Renal pelvis (tissue), 4 donors: ENCODE results near the gene MAGI3. TPM values are rescaled to one million over a fixed set of nuclear protein-coding genes. Genes with fewer than 3 reads are reported as not detected.
"Not testable (repeated sequence)": the region's sequence is repeated elsewhere in the genome, so short reads cannot be mapped to it uniquely, and the experiment has no call there.

Source experiments
- DNase-seq: peaks from one replicate; pipeline ENCODE4 v3.0.0-alpha.2; 2013
- polyA plus RNA-seq, 3 donors: library from polyadenylated mRNA; unstranded; fragments of 120-200 nt; gene quantifications; one replicate each; pipeline ENCODE4 v1.2.1, GENCODE V29; 2013; ENCODE audit not compliant: insufficient read length in 3 of 3

MAGI3 gene
- polyA plus RNA-seq, 3 donors = 20.9 to 25.9 (median 23.6) TPM

GRCh38 chr1:113394043-113394862 lies 3.9 kb downstream of the MAGI3 start:
- DNase-seq = no peak

GRCh38 chr1:113394863-113395259 lies 4.5 kb downstream of the MAGI3 start:
- no peak for DNase-seq

GRCh38 chr1:113396102-113396501 lies 5.8 kb downstream of the MAGI3 start:
- no peak for DNase-seq

- no peak for DNase-seq
These were observed 6.3 kb downstream of the MAGI3 start for GRCh38 chr1:113396585-113396984.

- DNase-seq = no peak
These were observed 8.8 kb downstream of the MAGI3 start for GRCh38 chr1:113399062-113399583.

GRCh38 chr1:113401067-113401466 lies 10.8 kb downstream of the MAGI3 start:
- no peak for DNase-seq

GRCh38 chr1:113401728-113402127 lies 11.4 kb downstream of the MAGI3 start:
- no peak for DNase-seq

- DNase-seq = no peak
These were observed 12.8 kb downstream of the MAGI3 start for GRCh38 chr1:113403065-113403464.

GRCh38 chr1:113405573-113405972 lies 15.3 kb downstream of the MAGI3 start:
- DNase-seq = no peak

GRCh38 chr1:113406149-113406548 lies 15.8 kb downstream of the MAGI3 start:
- DNase-seq = not testable (repeated sequence)

GRCh38 chr1:113409363-113409762 lies 19.0 kb downstream of the MAGI3 start:
- DNase-seq = no peak

- DNase-seq = not testable (repeated sequence)
These were observed 21.7 kb downstream of the MAGI3 start for GRCh38 chr1:113412020-113412419.

GRCh38 chr1:113415310-113416070 lies 25.2 kb downstream of the MAGI3 start:
- no peak for DNase-seq

GRCh38 chr1:113416071-113416470 lies 25.8 kb downstream of the MAGI3 start:
- not testable (repeated sequence) for DNase-seq

GRCh38 chr1:113416496-113416895 lies 26.2 kb downstream of the MAGI3 start:
- DNase-seq = no peak

- no peak for DNase-seq
These were observed 32.2 kb downstream of the MAGI3 start for GRCh38 chr1:113422315-113423068.

GRCh38 chr1:113423826-113424225 lies 33.5 kb downstream of the MAGI3 start:
- DNase-seq = no peak

- no peak for DNase-seq
These were observed 39.3 kb downstream of the MAGI3 start for GRCh38 chr1:113429461-113430153.

- no peak for DNase-seq
These were observed 42.9 kb downstream of the MAGI3 start for GRCh38 chr1:113433184-113433583.

GRCh38 chr1:113434081-113434873 lies 44.0 kb downstream of the MAGI3 start:
- no peak for DNase-seq

GRCh38 chr1:113434874-113435175 lies 44.5 kb downstream of the MAGI3 start:
- no peak for DNase-seq
